ENCODE results near the gene CNN1.

CNN1 gene

GRCh38 chr19:11538232-11539036 lies at the start of gene CNN1:
Gene CNN1, plus strand, starts transcription at chr19:11538851. Its CDS starts 77 bp downstream, at chr19:11538928.
- no peak for DNase-seq

- no peak for DNase-seq
Observed at GRCh38 chr19:11489378-11489777, 49.3 kb upstream of the CNN1 start.

- peak in 2 of 14 donors; percentile 20 to 88 for DNase-seq
Observed at GRCh38 chr19:11494634-11495285, 43.9 kb upstream of the CNN1 start.

GRCh38 chr19:11495481-11495880 lies 43.2 kb upstream of the CNN1 start:
- peak in 5 of 14 donors; percentile 7 to 96 (median 13) for DNase-seq

- no peak for DNase-seq
Observed at GRCh38 chr19:11495885-11496284, 42.8 kb upstream of the CNN1 start.

GRCh38 chr19:11496391-11497163 lies 42.1 kb upstream of the CNN1 start:
- peak in 6 of 14 donors; percentile 13 to 40 (median 26) for DNase-seq

- DNase-seq = no peak
Observed at GRCh38 chr19:11499220-11499726, 39.4 kb upstream of the CNN1 start.

GRCh38 chr19:11499890-11500420 lies 38.7 kb upstream of the CNN1 start:
- no peak for DNase-seq

GRCh38 chr19:11504502-11505031 lies 34.1 kb upstream of the CNN1 start:
- DNase-seq = no peak

GRCh38 chr19:11505032-11505503 lies 33.6 kb upstream of the CNN1 start:
- peak; percentile 72 to 97 (median 88) for DNase-seq

GRCh38 chr19:11505504-11506100 lies 33.0 kb upstream of the CNN1 start, which contains the start of gene ZNF653:
Gene ZNF653, minus strand, starts transcription at chr19:11505839. Its CDS starts 53 bp downstream, at chr19:11505786.
- peak; percentile 71 to 95 (median 88) for DNase-seq

GRCh38 chr19:11506101-11506555 lies 32.5 kb upstream of the CNN1 start:
- no peak for DNase-seq

- DNase-seq = no peak
Observed at GRCh38 chr19:11506967-11507366, 31.7 kb upstream of the CNN1 start.

- DNase-seq = no peak
Observed at GRCh38 chr19:11507370-11508078, 31.1 kb upstream of the CNN1 start.

GRCh38 chr19:11510444-11510843 lies 28.2 kb upstream of the CNN1 start:
- no peak for DNase-seq

GRCh38 chr19:11513946-11514345 lies 24.7 kb upstream of the CNN1 start:
- no peak for DNase-seq

- no peak for DNase-seq
Observed at GRCh38 chr19:11519138-11519537, 19.5 kb upstream of the CNN1 start.

- DNase-seq = peak; percentile 75 to 97 (median 90)
Observed at GRCh38 chr19:11528551-11529341, 9.9 kb upstream of the CNN1 start, which contains the start of gene ECSIT. Gene ECSIT, minus strand, starts transcription at chr19:11529134. Its CDS starts 9,964 bp downstream, at chr19:11519170.

GRCh38 chr19:11530432-11530831 lies 8.2 kb upstream of the CNN1 start:
- peak; percentile 6 to 96 (median 78) for DNase-seq

- DNase-seq = no peak
Observed at GRCh38 chr19:11534538-11534937, 4.1 kb upstream of the CNN1 start.

Data from C1 segment of cervical spinal cord (tissue), 14 donors.